SU-DHL-6 (cell line): Measurements from ENCODE around the gene RABEPK.

Source experiments
- EZH2phosphoT487 ChIP-seq: fragments of 200-600 bp; sonication (generic), shearing (Covaris generic); conservative IDR thresholded peaks from 2 replicates; pipeline ENCODE4 v1.6.1; 2018; ENCODE audit warnings: mild to moderate bottlenecking, antibody characterized with exemption, low read length, moderate library complexity, mixed read lengths
- TF ChIP-seq, protein P1 (sequence below): fragments of 200-600 bp; sonication (generic); IDR thresholded peaks from one replicate; pipeline ENCODE4 v1.5.1; 2017; ENCODE audit warnings: antibody characterized with exemption, mild to moderate bottlenecking, low read length, moderate library complexity; ENCODE audit not compliant: insufficient read depth, poor library complexity, severe bottlenecking

DNA sequence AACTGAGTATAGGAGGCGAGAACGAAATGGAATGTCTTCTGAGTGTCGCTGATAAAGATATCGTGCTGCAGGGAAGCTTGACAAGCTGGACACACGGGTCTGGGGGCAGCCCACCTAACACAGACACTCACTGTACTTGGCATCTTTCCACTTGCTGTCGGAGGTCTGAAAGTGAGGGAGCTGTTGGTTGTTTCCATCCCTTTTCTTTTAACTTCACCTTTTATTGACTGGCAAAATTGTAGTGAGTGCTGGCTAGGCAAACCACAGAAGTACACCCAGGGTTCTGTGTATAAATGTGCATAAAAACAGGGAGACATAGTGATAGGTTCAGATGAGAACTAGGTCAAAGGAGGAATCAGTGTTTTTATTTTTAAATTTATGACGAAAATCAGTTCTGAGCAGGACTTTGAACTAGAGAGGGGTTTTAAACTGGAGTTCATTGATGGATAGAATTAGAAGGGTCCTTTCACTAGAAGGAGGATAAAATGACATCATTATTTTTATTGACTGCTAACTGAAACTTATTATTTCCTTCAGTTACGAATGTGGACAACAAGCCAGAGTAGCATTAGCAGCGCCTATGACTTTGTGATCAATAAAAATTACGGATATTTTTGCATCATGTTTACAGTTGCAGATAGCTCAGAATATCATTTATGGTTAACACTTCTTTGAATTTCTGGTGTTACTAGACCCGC is 62.1 kb downstream of the RABEPK start:
- TF ChIP-seq, protein P1, sequence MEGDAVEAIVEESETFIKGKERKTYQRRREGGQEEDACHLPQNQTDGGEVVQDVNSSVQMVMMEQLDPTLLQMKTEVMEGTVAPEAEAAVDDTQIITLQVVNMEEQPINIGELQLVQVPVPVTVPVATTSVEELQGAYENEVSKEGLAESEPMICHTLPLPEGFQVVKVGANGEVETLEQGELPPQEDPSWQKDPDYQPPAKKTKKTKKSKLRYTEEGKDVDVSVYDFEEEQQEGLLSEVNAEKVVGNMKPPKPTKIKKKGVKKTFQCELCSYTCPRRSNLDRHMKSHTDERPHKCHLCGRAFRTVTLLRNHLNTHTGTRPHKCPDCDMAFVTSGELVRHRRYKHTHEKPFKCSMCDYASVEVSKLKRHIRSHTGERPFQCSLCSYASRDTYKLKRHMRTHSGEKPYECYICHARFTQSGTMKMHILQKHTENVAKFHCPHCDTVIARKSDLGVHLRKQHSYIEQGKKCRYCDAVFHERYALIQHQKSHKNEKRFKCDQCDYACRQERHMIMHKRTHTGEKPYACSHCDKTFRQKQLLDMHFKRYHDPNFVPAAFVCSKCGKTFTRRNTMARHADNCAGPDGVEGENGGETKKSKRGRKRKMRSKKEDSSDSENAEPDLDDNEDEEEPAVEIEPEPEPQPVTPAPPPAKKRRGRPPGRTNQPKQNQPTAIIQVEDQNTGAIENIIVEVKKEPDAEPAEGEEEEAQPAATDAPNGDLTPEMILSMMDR: no peak
- no peak for TF ChIP-seq EZH2phosphoT487
